Lower lobe of right lung (tissue), 2 donors: ENCODE data around the gene C3orf18. TPM values are rescaled to one million over a fixed set of nuclear protein-coding genes. Genes with fewer than 3 reads are reported as not detected.

ENCODE experiments used
- ATAC-seq, 2 donors: fragments of 200-7000 bp; cut with Tn5 transposase; one replicate each; pipeline ENCODE4 v1.9.1; 2020 to 2022; ENCODE audit warnings: mild to moderate bottlenecking in 2 of 2, moderate library complexity in 2 of 2
- DNase-seq: peaks from one replicate; pipeline ENCODE4 v3.0.0-alpha.2; 2020
- H3K27ac ChIP-seq: fragments of 200-600 bp; one replicate; pipeline ENCODE4 v1.8.0; 2022
- H3K27me3 ChIP-seq: fragments of 200-600 bp; one replicate; pipeline ENCODE4 v1.8.0; 2022; ENCODE audit warnings: low read depth
- H3K36me3 ChIP-seq: fragments of 200-600 bp; one replicate; pipeline ENCODE4 v1.8.0; 2022; ENCODE audit warnings: mild to moderate bottlenecking
- H3K4me1 ChIP-seq: fragments of 200-600 bp; one replicate; pipeline ENCODE4 v1.8.0; 2022
- H3K4me3 ChIP-seq: fragments of 200-600 bp; one replicate; pipeline ENCODE4 v1.8.0; 2022; ENCODE audit warnings: mild to moderate bottlenecking
- H3K9me3 ChIP-seq: fragments of 200-600 bp; one replicate; pipeline ENCODE4 v1.8.0; 2022
- intact Hi-C: fragments of 100-400 bp; cut with DNase I; formaldehyde crosslinking; loops from one replicate; pipeline ENCODE4 v1.11.0; 2022
- total RNA-seq: library from RNA; stranded (reverse); fragmentation: NEBNext Ultra II Directional; extraction: Animal tissue kit (Norgen Biotek cat#: 25700); gene quantifications from one replicate; pipeline ENCODE4 v1.2.1, GENCODE V29; 2021
- TF ChIP-seq, protein P1 (sequence below): fragments of 200-600 bp; IDR thresholded peaks from one replicate; pipeline ENCODE4 v1.8.0; 2022; ENCODE audit warnings: antibody characterized with exemption, mild to moderate bottlenecking
- donor health status: DM: no; HTN: yes; CAD: no; lungs with severe emphysema.

Gene C3orf18
- total RNA-seq, 1 donor from 2014 or later, result 6.7 TPM

DNA sequence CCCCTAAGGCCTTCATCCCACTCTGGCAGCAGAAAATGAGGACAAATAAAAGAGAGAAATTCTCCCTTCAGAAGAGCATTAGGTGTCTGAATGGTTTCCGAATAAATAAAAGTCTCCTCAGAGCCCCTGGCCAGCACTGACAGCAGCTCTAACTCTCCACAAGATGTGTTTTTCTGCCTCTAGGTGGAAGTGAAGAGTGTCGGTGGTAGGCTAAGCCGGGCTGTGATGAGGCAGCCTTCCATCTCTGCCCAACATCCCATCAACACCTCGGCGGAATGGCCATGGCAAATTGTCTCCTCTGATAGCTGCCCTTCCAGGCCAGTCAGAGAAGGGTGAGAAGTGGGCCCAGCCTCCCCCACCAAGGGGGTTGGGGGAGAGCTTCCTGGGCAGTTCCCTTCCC lies 57.8 kb downstream of the C3orf18 start:
- Histone ChIP-seq H3K36me3 (no peaks in the 10 kb centered on the region), H3K4me3 (no peak overlapping the region), H3K4me1 (no peaks in the 10 kb centered on the region), H3K27me3 (no peaks in the 10 kb centered on the region), H3K27ac (no peak overlapping the region), H3K9me3 (no peaks in the 10 kb centered on the region)
- DNase-seq (no peak), ATAC-seq (no peak)
- TF ChIP-seq, protein P1, sequence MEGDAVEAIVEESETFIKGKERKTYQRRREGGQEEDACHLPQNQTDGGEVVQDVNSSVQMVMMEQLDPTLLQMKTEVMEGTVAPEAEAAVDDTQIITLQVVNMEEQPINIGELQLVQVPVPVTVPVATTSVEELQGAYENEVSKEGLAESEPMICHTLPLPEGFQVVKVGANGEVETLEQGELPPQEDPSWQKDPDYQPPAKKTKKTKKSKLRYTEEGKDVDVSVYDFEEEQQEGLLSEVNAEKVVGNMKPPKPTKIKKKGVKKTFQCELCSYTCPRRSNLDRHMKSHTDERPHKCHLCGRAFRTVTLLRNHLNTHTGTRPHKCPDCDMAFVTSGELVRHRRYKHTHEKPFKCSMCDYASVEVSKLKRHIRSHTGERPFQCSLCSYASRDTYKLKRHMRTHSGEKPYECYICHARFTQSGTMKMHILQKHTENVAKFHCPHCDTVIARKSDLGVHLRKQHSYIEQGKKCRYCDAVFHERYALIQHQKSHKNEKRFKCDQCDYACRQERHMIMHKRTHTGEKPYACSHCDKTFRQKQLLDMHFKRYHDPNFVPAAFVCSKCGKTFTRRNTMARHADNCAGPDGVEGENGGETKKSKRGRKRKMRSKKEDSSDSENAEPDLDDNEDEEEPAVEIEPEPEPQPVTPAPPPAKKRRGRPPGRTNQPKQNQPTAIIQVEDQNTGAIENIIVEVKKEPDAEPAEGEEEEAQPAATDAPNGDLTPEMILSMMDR, result no peak
- intact Hi-C loops, result no loop called here

DNA sequence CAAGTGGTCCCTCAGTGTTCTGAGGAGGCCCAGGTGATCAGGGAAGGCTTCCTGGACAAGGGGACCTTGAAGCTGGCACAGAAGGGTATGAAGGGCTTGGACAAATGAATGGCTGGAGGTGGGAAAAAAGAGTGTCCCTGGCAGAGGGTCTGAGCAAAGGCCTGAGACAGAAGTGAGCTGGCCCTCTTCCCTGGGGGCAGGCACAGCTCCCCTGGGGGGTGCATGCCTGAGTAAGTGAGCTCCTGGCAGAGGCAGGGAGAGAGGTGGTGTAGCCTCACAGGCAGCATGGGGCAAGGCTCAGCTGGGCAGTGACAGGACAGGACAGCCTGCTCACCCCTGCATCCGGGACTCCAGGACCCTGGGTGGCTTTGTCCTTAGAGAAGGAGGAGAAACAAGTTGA lies 58.7 kb downstream of the C3orf18 start:
- Histone ChIP-seq H3K4me3 (no peak overlapping the region), H3K27ac (no peak overlapping the region), H3K9me3 (no peaks in the 10 kb centered on the region), H3K27me3 (no peaks in the 10 kb centered on the region), H3K4me1 (peaks cover 5% of the 10 kb centered on the region), H3K36me3 (no peaks in the 10 kb centered on the region)
- ATAC-seq, result no peak
- TF ChIP-seq, protein P1, result no peak
- intact Hi-C loops, result no loop called here
- no peak for DNase-seq

Other genes with a start within 250 kb of the C3orf18 start
- gene HYAL2, start 245.0 kb downstream of the C3orf18 start, total RNA-seq, result 155 TPM
- gene TUSC2, start 239.5 kb downstream of the C3orf18 start, total RNA-seq, result 29.4 TPM
- gene RASSF1, start 226.9 kb downstream of the C3orf18 start, total RNA-seq, result 39.5 TPM
- 32.8 TPM for gene ZMYND10, start 222.0 kb downstream of the C3orf18 start, total RNA-seq
- gene NPRL2, start 217.0 kb downstream of the C3orf18 start, total RNA-seq, result 17.7 TPM
- 21.7 TPM for gene CYB561D2, start 216.9 kb downstream of the C3orf18 start, total RNA-seq
- 37.5 TPM for gene TMEM115, start 208.2 kb downstream of the C3orf18 start, total RNA-seq
- 105 TPM for gene CACNA2D2, start 64.1 kb downstream of the C3orf18 start, total RNA-seq
- gene HEMK1, start 1.8 kb upstream of the C3orf18 start, total RNA-seq, result 28.4 TPM
- gene CISH, start 44.0 kb upstream of the C3orf18 start, total RNA-seq, result 48.8 TPM
- gene MAPKAPK3, start 49.4 kb upstream of the C3orf18 start, total RNA-seq, result 68.6 TPM
- 1.5 TPM for gene DOCK3, start 107.2 kb upstream of the C3orf18 start, total RNA-seq